OCI-LY3 (cell line): ENCODE data around the gene MS4A14.

ENCODE experiments used
- H2AFZ ChIP-seq: fragments of 200-600, 300-600 bp; shearing (Covaris generic); 2 replicates; pipeline ENCODE4 v1.6.0; 2014; ENCODE audit warnings: antibody characterized with exemption, low read depth, low read length
- H3K27ac ChIP-seq: fragments of 200-600, 300-600 bp; sonication (generic); 2 replicates; pipeline ENCODE4 v1.5.1; 2014; ENCODE audit warnings: mild to moderate bottlenecking, low read length, moderate library complexity, mixed read lengths
- H3K27me3 ChIP-seq: fragments of 200-600, 300-600 bp; sonication (generic); 2 replicates; pipeline ENCODE4 v1.6.1; 2014; ENCODE audit warnings: low read depth, low read length, mixed read lengths
- H3K36me3 ChIP-seq: fragments of 200-600, 300-600 bp; sonication (generic); replicated peaks from 2 replicates; pipeline ENCODE3; 2014; ENCODE audit warnings: low read depth, low read length, mixed read lengths
- H3K4me1 ChIP-seq: fragments of 300-600, 200-600 bp; sonication (generic); 2 replicates; pipeline ENCODE4 v1.6.1; 2014; ENCODE audit warnings: low read length, mixed read lengths
- H3K4me2 ChIP-seq: fragments of 200-600, 300-600 bp; sonication (generic); 2 replicates; pipeline ENCODE4 v1.6.1; 2014; ENCODE audit warnings: low read length, mixed read lengths
- H3K4me3 ChIP-seq: fragments of 300-600, 200-600 bp; sonication (generic); 2 replicates; pipeline ENCODE4 v1.5.1; 2014; ENCODE audit warnings: antibody characterized with exemption, mild to moderate bottlenecking, low read length, moderate library complexity
- H3K79me2 ChIP-seq: fragments of 300-600, 200-600 bp; shearing (Covaris generic); 2 replicates; pipeline ENCODE4 v1.6.1; 2014; ENCODE audit warnings: mild to moderate bottlenecking, low read length, mixed read lengths
- H3K9ac ChIP-seq: fragments of 300-600, 200-600 bp; shearing (Covaris generic); 2 replicates; pipeline ENCODE4 v1.6.0; 2014; ENCODE audit warnings: mild to moderate bottlenecking, low read length, moderate library complexity
- H3K9me3 ChIP-seq: fragments of 200-600, 300-600 bp; shearing (Covaris generic); 2 replicates; pipeline ENCODE4 v1.6.1; 2014; ENCODE audit warnings: low read length, mixed read lengths; ENCODE audit not compliant: insufficient read depth
- H4K20me1 ChIP-seq: fragments of 200-600, 300-600 bp; sonication (generic); 2 replicates; pipeline ENCODE4 v1.6.1; 2016; ENCODE audit warnings: low read length, mixed read lengths; ENCODE audit not compliant: insufficient read depth
- CTCF ChIP-seq: fragments of 200-600, 300-600 bp; sonication (generic); IDR thresholded peaks from 2 replicates; pipeline ENCODE4 v1.5.1; 2014; ENCODE audit warnings: antibody characterized with exemption, low read length, low read depth
- EZH2phosphoT487 ChIP-seq: fragments of 200-600 bp; shearing (Covaris generic); IDR thresholded peaks from 2 replicates; pipeline ENCODE4 v1.6.1; 2018; ENCODE audit warnings: antibody characterized with exemption, mixed run types, low read depth

Gene MS4A14

GRCh38 chr11:60454212-60454611, 58.0 kb downstream of the MS4A14 start:
- Histone ChIP-seq H3K36me3 (peaks cover 57% of the 10 kb centered on the region), H3K27me3 (no peaks in the 10 kb centered on the region), H3K27ac (peak overlapping the region; percentile 97), H4K20me1 (peaks cover 14% of the 10 kb centered on the region), H3K9me3 (peaks cover 7% of the 10 kb centered on the region; the same call in 1 of the 2 replicates), H3K4me3 (peak overlapping the region; percentile 40), H3K79me2 (peaks cover 43% of the 10 kb centered on the region), H3K4me1 (peaks cover 61% of the 10 kb centered on the region), H3K4me2 (peak overlapping the region; percentile 63), H3K9ac (peak overlapping the region; percentile 78), H2AFZ (peak overlapping the region; percentile 42)
- TF ChIP-seq CTCF (no peak), EZH2phosphoT487 (no peak)

- peaks cover 75% of the 10 kb centered on the region for H3K4me1 ChIP-seq
- H3K9me3 ChIP-seq = peaks cover 7% of the 10 kb centered on the region; the same call in 1 of the 2 replicates
- H3K27me3 ChIP-seq = no peaks in the 10 kb centered on the region
- H3K4me2 ChIP-seq = peak within 1 kb of the TSS; percentile 65
- peaks cover 57% of the 10 kb centered on the region for H3K79me2 ChIP-seq
- peaks cover 27% of the 10 kb centered on the region for H4K20me1 ChIP-seq
- peak within 1 kb of the TSS; percentile 97 for H3K27ac ChIP-seq
- TF ChIP-seq CTCF = no peak
- TF ChIP-seq EZH2phosphoT487 = no peak
- peak within 1 kb of the TSS; percentile 42; the same call in 1 of the 2 replicates for H2AFZ ChIP-seq
- H3K36me3 ChIP-seq = peaks cover 67% of the 10 kb centered on the region
- H3K9ac ChIP-seq = peak within 1 kb of the TSS; percentile 97
- peak within 1 kb of the TSS; percentile 88 for H3K4me3 ChIP-seq
These were observed 59.3 kb downstream of the MS4A14 start, which contains the start of gene MS4A1 for GRCh38 chr11:60455531-60456042. Gene MS4A1 (plus strand): TSS chr11:60455847. CDS start chr11:60462375, 6,528 bp downstream.

- H4K20me1 ChIP-seq = peaks cover 47% of the 10 kb centered on the region
- TF ChIP-seq EZH2phosphoT487 (no peak), CTCF (no peak)
- peaks cover 7% of the 10 kb centered on the region; the same call in 1 of the 2 replicates for H3K9me3 ChIP-seq
- H2AFZ ChIP-seq = no peak overlapping the region
- H3K27ac ChIP-seq = peak overlapping the region; percentile 97
- peak overlapping the region; percentile 97 for H3K9ac ChIP-seq
- H3K4me1 ChIP-seq = peaks cover 76% of the 10 kb centered on the region
- no peaks in the 10 kb centered on the region for H3K27me3 ChIP-seq
- H3K36me3 ChIP-seq = peaks cover 85% of the 10 kb centered on the region
- H3K4me2 ChIP-seq = peak overlapping the region; percentile 65
- peaks cover 76% of the 10 kb centered on the region for H3K79me2 ChIP-seq
- peak overlapping the region; percentile 88 for H3K4me3 ChIP-seq
These were observed 61.3 kb downstream of the MS4A14 start for GRCh38 chr11:60457576-60457975.

- H3K36me3 ChIP-seq = peaks cover 85% of the 10 kb centered on the region
- peak overlapping the region; percentile 97 for H3K27ac ChIP-seq
- H4K20me1 ChIP-seq = peaks cover 65% of the 10 kb centered on the region
- no peaks in the 10 kb centered on the region for H3K27me3 ChIP-seq
- TF ChIP-seq EZH2phosphoT487 (no peak), CTCF (no peak)
- peaks cover 59% of the 10 kb centered on the region for H3K4me1 ChIP-seq
- peaks cover 88% of the 10 kb centered on the region for H3K79me2 ChIP-seq
- H3K9ac ChIP-seq = peak overlapping the region; percentile 97
- peak overlapping the region; percentile 65 for H3K4me2 ChIP-seq
- peak overlapping the region; percentile 88 for H3K4me3 ChIP-seq
- 0 out of 2 replicates have a peak, but pooled peaks cover 2% of the 10 kb centered on the region for H3K9me3 ChIP-seq
- no peak overlapping the region for H2AFZ ChIP-seq
These were observed 63.1 kb downstream of the MS4A14 start for GRCh38 chr11:60459345-60459744.
